A549 (cell line): ENCODE results near the gene MEIOC. TPM values are rescaled to one million over a fixed set of nuclear protein-coding genes. Genes with fewer than 3 reads are reported as not detected.

Source experiments
- ATAC-seq, 2 experiments: fragments of 200-7000 bp in 1 of 2; fragments of >200 bp in 1 of 2; cut with Nextera tagmentation in 1 of 2; cut with Tn5 transposase in 1 of 2; 3 replicates each; pipeline versions ENCODE4 v1.8.0 to v1.9.1; 2018 to 2020; ENCODE audit warnings: mild to moderate bottlenecking in 1 of 2, moderate library complexity in 1 of 2
- CTCF ChIA-PET: fragments of 300-600 bp; sonication (Branson Sonifier 250); formaldehyde crosslinking; extraction: SDS; loops from one replicate; lab custom pipeline; 2021; ENCODE audit warnings: antibody characterized with exemption, inconsistent platforms; lab: Yijun Ruan, JAX
- POLR2A ChIA-PET: fragments of 350-600 bp; formaldehyde crosslinking; extraction: SDS; loops from one replicate; lab custom pipeline; 2021; ENCODE audit warnings: antibody characterized with exemption, inconsistent platforms; lab: Yijun Ruan, JAX
- DNase-seq, 2 experiments: peaks; one replicate each; pipeline versions ENCODE4 v3.0.0 to v3.0.0-alpha.2; 2011 to 2016; ENCODE audit warnings: low read depth in 1 of 2, low spot score in 1 of 2
- FAIRE-seq: peaks from 2 replicates; lab custom pipeline; 2011; peaks lifted over from hg19 to GRCh38; lab: Jason Lieb, UNC
- H3K27ac ChIP-seq, 2 experiments: fragments of >200 bp; sonication (Bioruptor Twin); formaldehyde crosslinking; 3 replicates each; pipeline ENCODE4 v1.5.1; 2016 to 2017
- H3K4me1 ChIP-seq: fragments of >200 bp; sonication (Bioruptor Twin); formaldehyde crosslinking; 3 replicates; pipeline ENCODE4 v1.6.1; 2016
- H3K4me2 ChIP-seq: fragments of >200 bp; sonication (Bioruptor Twin); formaldehyde crosslinking; 3 replicates; pipeline ENCODE4 v1.6.1; 2016
- H3K4me3 ChIP-seq: fragments of >200 bp; sonication (Bioruptor Twin); formaldehyde crosslinking; 3 replicates; pipeline ENCODE4 v1.5.1; 2016
- H3K9me3 ChIP-seq: fragments of >200 bp; sonication (Bioruptor Twin); formaldehyde crosslinking; 3 replicates; pipeline ENCODE4 v1.6.1; 2016
- CBX8 ChIP-seq: fragments of 200-600 bp; sonication (generic); IDR thresholded peaks from 2 replicates; pipeline ENCODE4 v1.6.1; 2016
- CHD2 ChIP-seq: fragments of 150-350 bp; IDR thresholded peaks from 2 replicates; pipeline ENCODE4 v1.6.1; 2014; ENCODE audit warnings: low read length; ENCODE audit not compliant: partially characterized antibody
- ESRRA ChIP-seq: fragments of 150-350 bp; IDR thresholded peaks from 2 replicates; pipeline ENCODE4 v1.6.1; 2014; ENCODE audit warnings: mild to moderate bottlenecking, low read length, borderline replicate concordance
- FOSL2 ChIP-seq, 2 experiments: fragments of 450-650 bp in 1 of 2; fragments of >200 bp in 1 of 2; sonication (Bioruptor Twin) in 1 of 2; formaldehyde crosslinking; IDR thresholded peaks; 2 replicates each; pipeline versions ENCODE4 v1.5.0 to v1.6.1; 2016 to 2020; ENCODE audit warnings: mild to moderate bottlenecking in 1 of 2, moderate library complexity in 1 of 2
- GATA3 ChIP-seq: IDR thresholded peaks from 2 replicates; pipeline ENCODE4 v1.6.1; 2012; ENCODE audit warnings: borderline replicate concordance
- HDAC2 ChIP-seq: fragments of 200-600 bp; sonication (generic); IDR thresholded peaks from 2 replicates; pipeline ENCODE4 v1.6.1; 2016
- HEYL ChIP-seq: fragments of 250-450 bp; sonication (Bioruptor Pico); IDR thresholded peaks from 2 replicates; pipeline ENCODE4 v1.8.0; 2021; ENCODE audit warnings: mild to moderate bottlenecking, moderate library complexity
- HOXA7 ChIP-seq: fragments of 250-450 bp; sonication (Bioruptor Pico); IDR thresholded peaks from 2 replicates; pipeline ENCODE4 v1.5.0; 2020; ENCODE audit warnings: mild to moderate bottlenecking, moderate library complexity
- HOXB13 ChIP-seq: fragments of 250-450 bp; sonication (Bioruptor Pico); IDR thresholded peaks from 2 replicates; pipeline ENCODE4 v1.5.0; 2020; ENCODE audit warnings: low read depth, mild to moderate bottlenecking, moderate library complexity
- HOXB5 ChIP-seq: fragments of 250-450 bp; sonication (Bioruptor Pico); IDR thresholded peaks from 2 replicates; pipeline ENCODE4 v1.5.0; 2020; ENCODE audit warnings: mild to moderate bottlenecking, moderate library complexity
- JUNB ChIP-seq: fragments of >200 bp; sonication (Bioruptor Twin); formaldehyde crosslinking; IDR thresholded peaks from 2 replicates; pipeline ENCODE4 v1.6.1; 2016
- KDM1A ChIP-seq: fragments of 200-600 bp; sonication (generic); IDR thresholded peaks from 2 replicates; pipeline ENCODE4 v1.6.1; 2016; ENCODE audit warnings: low read depth, mild to moderate bottlenecking
- MAFK ChIP-seq: fragments of 450-650 bp; IDR thresholded peaks from 2 replicates; pipeline ENCODE4 v1.6.1; 2014; ENCODE audit not compliant: partially characterized antibody
- MAZ ChIP-seq: fragments of 150-350 bp; IDR thresholded peaks from 2 replicates; pipeline ENCODE4 v1.6.1; 2014; ENCODE audit warnings: antibody characterized with exemption, low read depth, low read length, borderline replicate concordance
- NFE2L2 ChIP-seq: fragments of 150-350 bp; conservative IDR thresholded peaks from 2 replicates; pipeline ENCODE4 v1.6.1; 2014; ENCODE audit warnings: low read length
- NPAS2 ChIP-seq: fragments of 250-450 bp; sonication (Bioruptor Pico); IDR thresholded peaks from 2 replicates; pipeline ENCODE4 v1.8.0; 2022; ENCODE audit warnings: mild to moderate bottlenecking, moderate library complexity, borderline replicate concordance
- NR3C1 ChIP-seq: fragments of >200 bp; sonication (Bioruptor Twin); formaldehyde crosslinking; IDR thresholded peaks from 3 replicates; pipeline ENCODE4 v1.6.1; 2017
- POLR2AphosphoS2 ChIP-seq: conservative IDR thresholded peaks from 2 replicates; pipeline ENCODE4 v1.6.1; 2012; ENCODE audit warnings: low read length, improper control_type of control experiment, inconsistent platforms
- RAD21 ChIP-seq, 2 experiments: fragments of >200 bp in 1 of 2; sonication (Bioruptor Twin) in 1 of 2; formaldehyde crosslinking in 1 of 2; IDR thresholded peaks in 1 of 2; conservative IDR thresholded peaks in 1 of 2; 2 replicates in 1 of 2; 3 replicates in 1 of 2; pipeline ENCODE4 v1.6.1; 2012 to 2018; ENCODE audit warnings: inconsistent platforms in 1 of 2
- RARB ChIP-seq: fragments of 250-450 bp; sonication (Bioruptor Pico); IDR thresholded peaks from 2 replicates; pipeline ENCODE4 v1.8.0; 2021; ENCODE audit warnings: mild to moderate bottlenecking, moderate library complexity
- RFX5 ChIP-seq: fragments of 450-650 bp; IDR thresholded peaks from 2 replicates; pipeline ENCODE4 v1.7.1; 2014; ENCODE audit warnings: antibody characterized with exemption, mild to moderate bottlenecking, moderate library complexity
- ZSCAN20 ChIP-seq: fragments of 250-450 bp; sonication (Bioruptor Pico); IDR thresholded peaks from 2 replicates; pipeline ENCODE4 v1.8.0; 2022; ENCODE audit warnings: mild to moderate bottlenecking, moderate library complexity
- WGBS: methylation state at CpG from one replicate; pipeline ENCODE4 v1.1.6; 2017; ENCODE audit errors: missing lambda C conversion rate; 5-methylcytosine and 5-hydroxymethylcytosine counted together
- polyA plus RNA-seq, 4 experiments: library from polyadenylated mRNA; depleted of rRNA in 3 of 4; stranded (reverse); fragments of >200 nt; fragmentation: RNase III in 1 of 4; extraction: RNeasy Plus Mini Kit Qiagen cat#74134 plus additional on column Dnase treatment in 1 of 4; gene quantifications; 2 replicates in 3 of 4; 3 replicates in 1 of 4; pipeline ENCODE4 v1.2.3, GENCODE V29; 2011 to 2017
- TF ChIP-seq, protein P1 (sequence below): IDR thresholded peaks from 2 replicates; pipeline ENCODE4 v1.6.1; 2012
- TF ChIP-seq, protein P2 (sequence below): IDR thresholded peaks from 2 replicates; pipeline ENCODE4 v1.6.1; 2012

The MEIOC gene
- polyA plus RNA-seq, 2 of the 4 experiments (the other 2 are of a cell fraction), result 5.9 to 18.2 TPM

DNA sequence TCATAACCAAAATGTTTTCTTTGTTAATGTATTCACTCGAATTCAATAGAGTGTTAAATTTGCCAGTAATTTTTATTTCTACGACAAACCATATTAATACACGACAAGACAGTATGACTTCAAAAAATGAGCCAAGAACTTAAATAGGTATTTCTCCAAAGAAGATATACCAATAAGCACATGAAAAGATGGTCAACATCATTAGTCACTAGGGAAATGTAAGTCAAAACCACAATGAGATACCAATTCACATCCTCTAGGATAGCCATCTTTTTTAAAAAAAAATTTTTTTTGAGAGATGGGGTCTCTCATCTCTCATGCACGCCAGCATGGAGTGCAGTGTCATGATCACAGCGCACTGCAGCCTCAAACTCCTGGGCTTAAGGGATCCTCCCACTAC, 5.0 kb upstream of the MEIOC start:
- ChIA-PET CTCF (interaction anchor here (1.3 kb wide), 1 partner anchor 14 kb away, joined by 4 read pairs; no protein-coding TSS in a partner anchor), POLR2A (no interaction called here)

DNA sequence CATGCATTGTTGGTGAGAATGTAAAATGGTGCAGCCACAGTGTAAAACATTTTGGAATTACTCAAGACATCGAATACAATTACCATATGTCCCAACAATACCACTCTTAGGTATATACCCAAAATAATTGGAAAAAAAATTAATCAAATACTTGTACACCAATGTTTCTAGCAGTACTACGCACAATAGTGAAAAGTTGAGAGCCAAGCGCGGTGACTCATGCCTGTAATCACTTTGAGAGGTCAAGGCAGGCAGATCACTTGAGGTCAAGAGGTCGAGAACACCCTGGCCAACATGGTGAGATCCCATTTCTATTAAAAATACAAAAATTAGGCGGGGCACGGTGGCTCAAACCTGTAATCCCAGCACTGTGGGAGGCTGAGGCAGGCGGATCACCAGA, 3.5 kb upstream of the MEIOC start:
- Histone ChIP-seq H3K27ac (no peak overlapping the region), H3K9me3 (no peaks in the 10 kb centered on the region), H3K4me1 (0 out of 3 replicates have a peak, but pooled peaks cover 4% of the 10 kb centered on the region), H3K4me3 (no peak overlapping the region), H3K4me2 (no peak overlapping the region)
- TF ChIP-seq NPAS2 (CRISPR knock-in tag) (no peak), MAFK (no peak), FOSL2 (IDR thresholded peaks at IDR 0.05) (no peak), FOSL2 (CRISPR knock-in tag; IDR thresholded peaks at IDR 0.05) (0 out of 2 replicates have a peak, but pooled peaks have one; percentile 17), KDM1A (no peak), HOXA7 (CRISPR knock-in tag) (no peak), JUNB (no peak)
- TF ChIP-seq, protein P1, sequence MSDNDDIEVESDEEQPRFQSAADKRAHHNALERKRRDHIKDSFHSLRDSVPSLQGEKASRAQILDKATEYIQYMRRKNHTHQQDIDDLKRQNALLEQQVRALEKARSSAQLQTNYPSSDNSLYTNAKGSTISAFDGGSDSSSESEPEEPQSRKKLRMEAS, result no peak
- CTCF ChIA-PET, result interaction anchor here (1.3 to 4.0 kb wide), 3 partner anchors 16 to 120 kb away, joined by 3 to 37 read pairs (median 4); no protein-coding TSS in a partner anchor
- FAIRE-seq (no peak), ATAC-seq (no peak), DNase-seq (no peak)
- WGBS, result 55% methylated on average over 8 of the region's 8 CpGs
- POLR2A ChIA-PET, result no interaction called here

More for the DNA sequence above, 5.0 kb upstream of the MEIOC start:
- H3K9me3 ChIP-seq, result no peaks in the 10 kb centered on the region
- no peak overlapping the region for H3K4me2 ChIP-seq
- H3K4me3 ChIP-seq, result no peak overlapping the region
- DNase-seq (no peak), FAIRE-seq (no peak), ATAC-seq (no peak)
- H3K4me1 ChIP-seq, result 0 out of 3 replicates have a peak, but pooled peaks cover 4% of the 10 kb centered on the region
- TF ChIP-seq JUNB (no peak), RFX5 (peak; percentile 90)
- no peak overlapping the region for H3K27ac ChIP-seq
- 73% methylated on average over 5 of the region's 5 CpGs for WGBS

DNA sequence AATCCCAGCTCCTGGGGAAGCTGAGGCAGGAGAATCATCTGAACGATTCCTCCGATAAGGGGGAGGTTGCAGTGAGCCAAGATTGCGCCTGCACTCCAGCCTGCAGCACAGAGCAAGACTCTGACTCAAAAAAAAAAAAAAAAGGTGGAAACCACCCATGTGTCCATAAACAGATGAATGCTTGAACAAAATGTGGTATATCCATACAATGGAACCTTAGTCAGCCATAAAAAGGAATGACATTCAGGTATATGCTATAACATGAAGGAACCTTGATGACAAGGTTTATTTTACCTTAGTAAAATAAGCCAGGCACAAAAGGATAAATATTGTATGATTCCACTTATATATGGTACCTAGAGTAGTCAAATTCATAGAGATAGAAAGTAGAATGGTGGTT, 2.9 kb upstream of the MEIOC start:
- H3K4me2 ChIP-seq, result no peak overlapping the region
- TF ChIP-seq NR3C1 (no peak), CHD2 (no peak), ESRRA (no peak), HOXB13 (CRISPR knock-in tag) (no peak)
- 79% methylated on average over 3 of the region's 3 CpGs for WGBS
- no peak overlapping the region for H3K4me3 ChIP-seq
- no peak overlapping the region for H3K27ac ChIP-seq
- ChIA-PET CTCF (interaction anchor here (1.2 to 4.1 kb wide), 4 partner anchors 18 to 121 kb away, joined by 3 to 37 read pairs (median 10); no protein-coding TSS in a partner anchor), POLR2A (no interaction called here)
- 0 out of 3 replicates have a peak, but pooled peaks cover 4% of the 10 kb centered on the region for H3K4me1 ChIP-seq
- H3K9me3 ChIP-seq, result no peaks in the 10 kb centered on the region
- FAIRE-seq, result no peak
- no peak for DNase-seq
- no peak for ATAC-seq

DNA sequence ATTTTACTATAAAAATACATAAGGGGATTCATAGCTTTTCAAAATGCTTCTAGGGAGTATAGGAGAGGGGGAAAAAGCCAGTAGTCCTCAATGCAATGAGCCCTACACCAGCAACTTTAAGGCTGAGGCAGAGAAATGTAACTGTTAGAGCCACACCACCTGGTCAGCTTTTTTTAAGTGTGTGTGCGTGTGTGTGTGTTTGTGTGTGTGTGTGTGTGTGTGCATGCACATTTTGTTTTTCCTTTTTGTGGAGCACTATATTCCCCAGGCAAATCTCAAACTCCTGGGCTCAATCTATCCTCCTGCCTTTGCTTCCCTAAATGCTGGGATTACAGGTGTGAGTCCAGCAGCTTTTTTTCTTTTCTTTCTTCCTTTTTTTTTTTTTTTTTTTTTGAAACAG, 2.3 kb upstream of the MEIOC start:
- CTCF ChIA-PET, result interaction anchor here (1.2 to 4.5 kb wide), 7 partner anchors 9 to 121 kb away, joined by 3 to 37 read pairs (median 14); no protein-coding TSS in a partner anchor
- H3K9me3 ChIP-seq, result no peaks in the 10 kb centered on the region
- H3K4me1 ChIP-seq, result 0 out of 3 replicates have a peak, but pooled peaks cover 4% of the 10 kb centered on the region
- no peak for TF ChIP-seq HOXB13 (CRISPR knock-in tag)
- no peak for TF ChIP-seq HOXB5 (CRISPR knock-in tag)
- TF ChIP-seq NR3C1, result no peak
- TF ChIP-seq POLR2AphosphoS2, result no peak
- no peak for TF ChIP-seq MAFK
- no peak for TF ChIP-seq NFE2L2
- no peak for TF ChIP-seq HEYL
- TF ChIP-seq ZSCAN20, result no peak
- TF ChIP-seq RAD21 (conservative IDR thresholded peaks at IDR 0.05 in 1 of 2, IDR thresholded peaks at IDR 0.05 in 1 of 2), result no peak
- no peak for TF ChIP-seq FOSL2 (IDR thresholded peaks at IDR 0.05)
- TF ChIP-seq FOSL2 (CRISPR knock-in tag; IDR thresholded peaks at IDR 0.05), result no peak
- TF ChIP-seq, protein P2, sequence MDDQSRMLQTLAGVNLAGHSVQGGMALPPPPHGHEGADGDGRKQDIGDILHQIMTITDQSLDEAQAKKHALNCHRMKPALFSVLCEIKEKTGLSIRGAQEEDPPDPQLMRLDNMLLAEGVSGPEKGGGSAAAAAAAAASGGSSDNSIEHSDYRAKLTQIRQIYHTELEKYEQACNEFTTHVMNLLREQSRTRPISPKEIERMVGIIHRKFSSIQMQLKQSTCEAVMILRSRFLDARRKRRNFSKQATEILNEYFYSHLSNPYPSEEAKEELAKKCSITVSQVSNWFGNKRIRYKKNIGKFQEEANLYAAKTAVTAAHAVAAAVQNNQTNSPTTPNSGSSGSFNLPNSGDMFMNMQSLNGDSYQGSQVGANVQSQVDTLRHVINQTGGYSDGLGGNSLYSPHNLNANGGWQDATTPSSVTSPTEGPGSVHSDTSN, result no peak
- no peak for TF ChIP-seq RARB (CRISPR knock-in tag)
- no peak for TF ChIP-seq GATA3
- no peak for TF ChIP-seq CBX8
- TF ChIP-seq KDM1A, result no peak
- no peak for TF ChIP-seq HDAC2
- TF ChIP-seq MAZ, result no peak
- TF ChIP-seq, all 56 proteins: peak for 0
- POLR2A ChIA-PET, result no interaction called here
- ATAC-seq (no peak), DNase-seq (no peak), FAIRE-seq (no peak)
- WGBS, result 84% methylated on average over 1 of the region's 1 CpG
- no peak overlapping the region for H3K4me2 ChIP-seq
- H3K27ac ChIP-seq, result no peak overlapping the region
- no peak overlapping the region for H3K4me3 ChIP-seq
